Measurements from ENCODE around the gene MMRN2. TPM values are rescaled to one million over a fixed set of nuclear protein-coding genes. Genes with fewer than 3 reads are reported as not detected.
A peak's percentile ranks its signal among the peaks of the same experiment; 100 is the strongest.

MMRN2 gene
- total and polyA plus RNA-seq, 2 of the 8 experiments (the other 6 are each of a cell fraction or from before 2014, with no cell fraction given), result 1.2 TPM

DNA sequence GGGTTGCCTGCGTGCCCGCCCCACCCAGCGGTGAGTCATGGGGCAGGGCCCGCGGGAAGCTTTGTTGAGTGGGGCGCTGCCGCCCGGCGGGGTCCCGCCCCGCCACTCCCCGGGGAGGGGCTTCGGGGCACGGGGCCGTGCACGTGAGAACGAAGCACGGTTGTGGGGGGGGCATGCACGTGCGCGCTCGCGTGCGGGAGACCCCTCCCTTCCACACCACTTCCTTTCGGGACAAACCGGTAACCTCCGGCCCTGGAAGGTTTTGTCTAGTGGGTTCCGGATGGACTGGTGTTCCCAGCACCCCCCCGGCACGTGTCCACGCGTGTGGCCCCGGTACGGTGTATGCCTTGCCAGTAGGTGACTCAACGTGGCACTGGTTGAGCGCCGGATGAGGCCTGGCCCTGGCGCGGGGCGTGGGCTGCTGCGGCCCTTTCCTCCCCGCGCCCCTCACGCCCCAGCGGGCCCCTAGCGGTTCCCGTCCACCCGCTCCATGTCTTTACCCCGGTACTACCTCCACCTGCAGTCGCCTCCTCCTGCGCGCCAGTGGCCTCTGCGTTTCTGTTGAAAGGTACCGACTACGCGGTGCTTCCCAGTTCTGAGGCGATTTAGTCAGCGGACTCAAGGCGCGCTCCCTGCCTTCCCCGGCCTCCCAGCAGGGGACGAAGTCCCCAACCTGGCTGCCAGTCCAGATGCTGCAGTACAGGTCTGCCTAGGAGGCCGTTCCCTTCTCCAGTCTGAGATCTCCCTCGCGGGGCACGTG is 14.0 kb upstream of the MMRN2 start (continued):
- TF ChIP-seq SIX5 (IDR thresholded peaks at IDR 0.05; ENCODE audit: low read depth, low read length) (no peak), CHD1 (IDR thresholded peaks at IDR 0.05; ENCODE audit: low read depth, low read length) (no peak), HDAC6 (IDR thresholded peaks at IDR 0.05; ENCODE audit: low read depth, low read length) (no peak), TBP (IDR thresholded peaks at IDR 0.05; ENCODE audit: low read depth, low read length) (0 out of 2 replicates have a peak, but pooled peaks have one; percentile 1), SAP30 (IDR thresholded peaks at IDR 0.05; ENCODE audit: insufficient read depth, insufficient replicate concordance, low read length) (no peak), EP300 (IDR thresholded peaks at IDR 0.05; ENCODE audit: borderline replicate concordance in 1 of 2, low read depth in 2 of 2, low read length in 2 of 2) (no peak), SP1 (IDR thresholded peaks at IDR 0.05; ENCODE audit: low read depth, low read length) (no peak), POU5F1 (IDR thresholded peaks at IDR 0.05; ENCODE audit: low read depth, low read length) (no peak), CREB1 (IDR thresholded peaks at IDR 0.05) (no peak), SP4 (IDR thresholded peaks at IDR 0.05; ENCODE audit: low read length) (no peak), CTBP2 (IDR thresholded peaks at IDR 0.05; ENCODE audit: borderline replicate concordance, insufficient read depth, insufficient read length, low read length) (no peak), RNF2 (IDR thresholded peaks at IDR 0.05; ENCODE audit: borderline replicate concordance, low read depth, low read length, missing control alignments, poor library complexity, severe bottlenecking) (no peak), GTF2F1 (IDR thresholded peaks at IDR 0.05; ENCODE audit: borderline replicate concordance, low read depth, low read length) (no peak), EGR1 (IDR thresholded peaks at IDR 0.05; ENCODE audit: borderline replicate concordance, low read depth, low read length) (no peak), POLR2A (IDR thresholded peaks at IDR 0.05; ENCODE audit: control extremely low read depth in 1 of 2, low read depth in 2 of 2, low read length in 2 of 2) (peak in 1 of 2 experiments; percentile 21; a peak in 1 of 3 replicates), EZH2 (IDR thresholded peaks at IDR 0.05; ENCODE audit: low read depth, low read length, severe bottlenecking) (no peak), CHD2 (IDR thresholded peaks at IDR 0.05; ENCODE audit: low read length) (no peak), TAF1 (IDR thresholded peaks at IDR 0.05; ENCODE audit: low read depth, low read length) (peak; percentile 21; the same call in 1 of the 2 replicates), HDAC2 (IDR thresholded peaks at IDR 0.05; ENCODE audit: borderline replicate concordance in 1 of 2, low read depth in 2 of 2, low read length in 2 of 2) (no peak; a peak in 1 of 4 replicates), KDM4A (IDR thresholded peaks at IDR 0.05; ENCODE audit: low read depth, low read length, severe bottlenecking) (peak; percentile 76), CEBPB (IDR thresholded peaks at IDR 0.05; ENCODE audit: low read depth, low read length) (no peak)
- TF ChIP-seq, protein P1, sequence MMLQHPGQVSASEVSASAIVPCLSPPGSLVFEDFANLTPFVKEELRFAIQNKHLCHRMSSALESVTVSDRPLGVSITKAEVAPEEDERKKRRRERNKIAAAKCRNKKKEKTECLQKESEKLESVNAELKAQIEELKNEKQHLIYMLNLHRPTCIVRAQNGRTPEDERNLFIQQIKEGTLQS (IDR thresholded peaks at IDR 0.05; ENCODE audit: insufficient read depth, low read depth, low read length), result no peak
- TF ChIP-seq, protein P2, sequence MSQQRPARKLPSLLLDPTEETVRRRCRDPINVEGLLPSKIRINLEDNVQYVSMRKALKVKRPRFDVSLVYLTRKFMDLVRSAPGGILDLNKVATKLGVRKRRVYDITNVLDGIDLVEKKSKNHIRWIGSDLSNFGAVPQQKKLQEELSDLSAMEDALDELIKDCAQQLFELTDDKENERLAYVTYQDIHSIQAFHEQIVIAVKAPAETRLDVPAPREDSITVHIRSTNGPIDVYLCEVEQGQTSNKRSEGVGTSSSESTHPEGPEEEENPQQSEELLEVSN (IDR thresholded peaks at IDR 0.05), result peak; percentile 79
